Neural progenitor cell (in vitro differentiated cells): ENCODE measurements around the gene ITPR3.

Experiments used
- CTCF ChIP-seq: fragments of 200-600 bp; sonication (generic); IDR thresholded peaks from 2 replicates; pipeline ENCODE4 v1.5.1; 2017; ENCODE audit warnings: antibody characterized with exemption, mild to moderate bottlenecking
- EZH2phosphoT487 ChIP-seq: fragments of 200-600 bp; sonication (generic); IDR thresholded peaks from 2 replicates; pipeline ENCODE4 v1.6.1; 2017; ENCODE audit warnings: antibody characterized with exemption

- TF ChIP-seq CTCF (no peak), EZH2phosphoT487 (no peak)
These were observed 95.9 kb downstream of the ITPR3 start for GRCh38 chr6:33716890-33717632.
